CD4-positive, alpha-beta T cell treated with Interleukin-6 at 100 ng/mL for 8 hours (primary cell): ENCODE data around the gene SERPINB7.

ENCODE experiments used
- DNase-seq: peaks from one replicate; pipeline ENCODE4 v3.0.0-alpha.2; 2020; ENCODE audit warnings: mixed read lengths, low spot score

SERPINB7 gene

GRCh38 chr18:63788447-63789096, 13.4 kb downstream of the SERPINB7 start:
- peak; percentile 10 for DNase-seq

DNA sequence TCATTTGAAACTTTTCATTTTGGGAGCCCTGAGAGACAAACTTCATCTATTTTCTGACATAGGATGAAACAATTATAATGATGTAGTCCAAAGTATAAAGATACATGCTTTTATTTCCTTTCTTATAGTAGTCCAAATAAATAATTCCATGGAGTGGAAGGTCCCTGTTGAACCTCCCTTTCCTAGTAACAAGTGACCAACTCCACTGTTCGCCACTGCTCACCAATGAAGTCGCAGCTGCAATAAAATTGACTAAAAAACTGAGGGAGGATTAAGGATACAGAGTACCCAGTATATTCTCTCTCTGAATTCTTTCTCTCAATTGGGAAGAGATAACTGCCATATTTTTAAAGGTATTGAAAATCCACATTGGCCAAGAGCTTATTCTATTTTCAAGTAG, 14.1 kb downstream of the SERPINB7 start:
- no peak for DNase-seq

DNA sequence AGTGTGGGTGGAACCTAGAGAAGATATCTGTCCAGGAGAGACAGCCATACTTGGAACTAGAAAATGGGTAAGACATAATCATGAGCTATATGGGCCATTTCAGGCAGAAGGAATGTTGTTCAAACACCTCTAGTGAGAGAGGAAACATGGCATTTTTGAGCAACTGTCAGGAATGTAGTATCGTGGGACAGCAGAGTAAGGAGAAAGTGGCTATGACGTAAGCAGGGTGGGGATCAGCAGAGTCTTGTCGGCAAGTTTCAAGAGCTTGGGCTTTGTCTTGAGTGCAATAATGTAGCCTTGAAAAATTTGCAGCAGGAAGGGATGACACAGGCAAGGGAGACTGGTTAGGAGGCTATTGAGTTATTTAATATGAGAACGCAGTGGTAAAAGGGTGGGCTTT, 20.4 kb downstream of the SERPINB7 start:
- DNase-seq: no peak

GRCh38 chr18:63799189-63799588, 24.0 kb downstream of the SERPINB7 start:
- no peak for DNase-seq

- no peak for DNase-seq
These were observed 26.1 kb downstream of the SERPINB7 start for GRCh38 chr18:63801343-63801742.

DNA sequence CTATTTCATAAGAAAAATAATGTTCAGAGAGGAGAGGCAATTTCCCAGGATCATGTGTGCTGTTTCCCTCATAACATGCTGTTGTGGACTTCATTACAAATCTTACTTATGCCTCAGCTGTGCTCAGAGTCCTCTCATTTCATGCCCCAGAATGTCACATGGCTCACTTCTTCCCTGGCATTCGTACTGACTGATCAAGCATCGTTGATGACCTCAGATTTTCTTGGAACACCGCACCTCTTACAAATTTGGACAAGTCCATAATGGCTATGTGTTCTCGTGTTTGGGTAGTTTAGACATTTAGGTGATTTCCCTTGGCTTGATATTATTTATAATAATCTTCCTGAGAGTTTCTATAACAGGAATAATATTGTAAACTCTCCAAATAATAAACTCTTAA, 32.9 kb downstream of the SERPINB7 start:
- DNase-seq: no peak

- DNase-seq: no peak
These were observed 42.3 kb downstream of the SERPINB7 start for GRCh38 chr18:63817441-63818051.

DNA sequence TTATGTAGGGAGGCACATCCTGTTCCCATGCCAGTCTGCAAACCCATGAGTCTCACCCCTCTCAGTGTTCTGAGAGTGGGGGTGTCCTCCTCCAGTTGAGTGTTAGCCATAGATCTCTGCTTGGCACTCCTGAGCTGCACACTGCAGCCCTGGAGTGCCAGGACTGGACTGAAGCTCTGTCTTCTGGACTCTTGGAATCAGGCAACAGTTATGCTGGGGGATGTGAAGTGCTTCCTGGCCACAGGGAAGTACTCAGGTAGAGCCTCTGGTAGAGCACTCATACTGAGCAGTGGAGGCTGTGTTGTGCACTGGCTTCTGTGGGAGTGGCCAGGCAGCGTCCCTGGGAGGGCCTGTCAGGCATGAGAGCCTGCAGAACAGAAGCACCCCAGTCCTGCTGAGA, 43.0 kb downstream of the SERPINB7 start:
- DNase-seq: no peak

DNA sequence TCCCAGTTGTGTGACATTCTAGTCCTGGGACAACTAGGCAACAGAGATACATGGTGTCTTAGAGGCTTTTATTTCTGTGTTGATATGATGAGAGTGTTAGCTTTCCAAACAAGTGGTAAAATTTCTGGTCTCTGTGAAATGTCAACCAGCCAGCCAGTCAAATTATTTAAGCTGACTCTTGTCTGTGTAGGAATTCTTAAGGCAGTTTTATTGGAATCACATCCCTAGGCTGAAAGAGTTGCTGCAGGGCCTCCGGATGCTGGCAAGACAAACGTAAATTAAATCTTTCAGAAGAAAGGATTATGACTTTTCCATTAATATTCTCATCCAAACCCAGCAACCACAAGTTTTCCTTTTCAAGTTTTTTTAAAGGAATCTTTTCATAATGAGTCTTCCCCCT, 44.6 kb downstream of the SERPINB7 start:
- no peak for DNase-seq

GRCh38 chr18:63820694-63821093, 45.5 kb downstream of the SERPINB7 start:
- DNase-seq: no peak

DNA sequence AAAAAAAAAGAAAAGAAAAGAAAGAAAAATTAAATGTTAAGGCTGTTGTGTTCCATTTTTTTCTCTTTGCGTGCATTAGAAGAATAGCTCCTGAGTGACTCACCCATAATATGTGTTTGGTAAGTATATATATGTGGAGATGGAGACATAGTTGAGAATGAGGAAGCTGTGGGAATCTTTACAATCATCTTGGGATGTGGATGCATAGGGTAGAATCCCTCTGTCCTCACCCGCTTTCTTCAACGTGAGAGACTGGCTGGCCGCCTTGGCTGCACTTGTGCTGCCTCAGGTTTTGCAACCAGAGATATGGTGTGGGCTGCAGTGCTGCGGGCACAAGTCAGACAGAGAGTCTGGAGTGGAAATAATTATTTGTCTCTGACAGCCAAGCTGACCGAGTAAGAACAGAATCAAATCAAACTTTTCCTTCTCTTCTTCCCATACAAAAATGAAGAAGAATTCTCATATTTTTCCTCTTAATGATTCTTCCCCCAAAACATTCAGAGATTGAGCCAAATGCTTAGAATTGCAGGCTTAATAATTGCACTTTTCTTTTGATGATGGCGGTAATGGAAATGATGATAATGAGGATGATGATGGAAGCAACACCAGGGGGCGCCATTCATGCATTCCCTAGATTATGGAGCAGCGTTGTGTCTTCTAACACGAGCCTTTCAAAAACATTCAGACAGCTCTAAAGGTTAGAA, 48.5 kb downstream of the SERPINB7 start:
- DNase-seq: no peak

DNA sequence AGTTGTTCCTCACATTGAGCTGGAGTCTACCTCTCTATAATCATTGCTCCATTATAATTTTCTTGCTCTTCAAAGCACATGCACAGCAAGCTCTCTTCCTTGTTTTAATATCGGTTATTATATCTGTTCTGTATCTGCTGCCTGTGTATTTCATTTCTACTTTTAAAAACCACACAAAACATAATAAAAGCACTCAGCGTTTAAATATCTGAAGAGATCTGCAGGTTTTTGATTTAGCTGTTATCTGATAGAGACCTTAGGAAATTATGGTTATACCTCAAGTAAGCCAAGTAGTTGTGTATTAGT, 49.0 kb downstream of the SERPINB7 start:
- DNase-seq: no peak

- DNase-seq: no peak
These were observed 52.9 kb downstream of the SERPINB7 start for GRCh38 chr18:63828120-63828519.

GRCh38 chr18:63828656-63829055, 53.4 kb downstream of the SERPINB7 start:
- DNase-seq: no peak

GRCh38 chr18:63829886-63830285, 54.7 kb downstream of the SERPINB7 start:
- DNase-seq: no peak

DNA sequence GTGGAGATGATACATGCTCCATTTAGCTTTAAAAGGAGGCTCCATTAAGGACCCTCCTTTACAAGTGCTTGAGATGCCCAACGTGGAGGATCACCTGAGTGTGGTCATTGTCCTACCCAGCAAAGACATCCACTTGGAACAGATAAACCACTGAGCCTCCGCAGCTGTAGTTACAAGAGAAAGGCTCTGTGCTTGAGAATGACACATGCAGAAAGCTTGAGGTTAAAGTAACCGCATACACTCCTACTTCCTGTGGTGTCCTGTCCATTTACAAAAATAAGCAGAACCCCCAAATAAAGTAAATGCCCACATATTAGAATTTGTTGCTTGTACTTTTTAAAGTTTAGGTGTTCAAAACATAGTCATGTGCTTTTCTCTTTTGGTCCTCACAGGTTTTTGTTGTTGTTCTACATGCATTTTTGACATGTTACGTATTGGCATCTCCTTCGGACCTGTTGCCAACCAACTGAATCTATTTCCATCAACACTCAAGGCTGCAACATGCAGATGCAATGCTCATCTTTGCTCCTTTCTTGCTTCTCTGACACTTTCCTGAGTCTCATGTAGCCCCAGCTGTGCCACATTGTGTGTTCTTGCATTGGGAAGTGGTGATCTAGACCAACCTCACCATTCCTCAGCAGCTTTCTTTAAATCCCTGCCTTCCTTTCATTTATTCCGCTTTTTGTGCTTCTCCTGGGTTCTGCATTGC, 56.0 kb downstream of the SERPINB7 start:
- DNase-seq: no peak

DNA sequence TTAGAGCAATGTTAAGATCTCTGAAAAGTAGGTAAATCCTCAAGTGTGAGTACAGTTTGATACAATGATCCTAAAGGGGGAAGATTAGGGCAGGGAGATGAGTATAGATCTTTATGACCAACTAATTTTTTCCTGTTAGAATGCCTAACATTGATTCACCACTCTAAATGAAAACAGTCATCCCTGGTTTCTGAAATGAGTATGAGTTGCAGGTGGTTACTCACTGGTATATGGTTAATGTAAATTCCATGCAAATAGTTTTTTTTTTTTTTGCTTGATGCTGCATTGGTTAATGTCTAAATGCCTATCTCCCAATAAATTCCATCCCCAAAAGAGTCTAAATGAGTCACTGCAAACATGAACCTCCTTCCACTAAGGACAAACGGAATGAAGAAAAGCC, 57.3 kb downstream of the SERPINB7 start:
- DNase-seq: no peak

GRCh38 chr18:63834471-63835113, 59.4 kb downstream of the SERPINB7 start:
- no peak for DNase-seq

DNA sequence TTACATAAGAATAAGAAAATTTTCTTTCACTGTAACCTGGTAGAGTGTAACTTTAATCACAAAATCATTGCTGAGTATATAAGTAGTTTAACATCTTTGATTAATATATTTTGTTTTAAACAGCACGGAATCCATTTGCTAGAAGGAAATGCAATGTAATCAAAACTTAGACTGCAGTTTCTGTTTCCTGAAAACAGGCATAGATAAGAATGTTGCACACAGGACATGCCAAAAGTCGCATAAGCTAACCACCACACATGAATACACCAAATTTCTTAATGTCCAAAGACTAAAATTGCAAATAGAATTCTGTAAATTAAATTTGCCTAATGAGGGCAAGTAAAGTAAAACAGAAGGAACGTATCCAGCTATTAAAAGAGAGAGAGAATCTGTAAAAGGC, 61.2 kb downstream of the SERPINB7 start:
- no peak for DNase-seq

- DNase-seq: no peak
These were observed 62.4 kb downstream of the SERPINB7 start for GRCh38 chr18:63837590-63837989.

GRCh38 chr18:63843008-63843407, 67.8 kb downstream of the SERPINB7 start:
- no peak for DNase-seq

DNA sequence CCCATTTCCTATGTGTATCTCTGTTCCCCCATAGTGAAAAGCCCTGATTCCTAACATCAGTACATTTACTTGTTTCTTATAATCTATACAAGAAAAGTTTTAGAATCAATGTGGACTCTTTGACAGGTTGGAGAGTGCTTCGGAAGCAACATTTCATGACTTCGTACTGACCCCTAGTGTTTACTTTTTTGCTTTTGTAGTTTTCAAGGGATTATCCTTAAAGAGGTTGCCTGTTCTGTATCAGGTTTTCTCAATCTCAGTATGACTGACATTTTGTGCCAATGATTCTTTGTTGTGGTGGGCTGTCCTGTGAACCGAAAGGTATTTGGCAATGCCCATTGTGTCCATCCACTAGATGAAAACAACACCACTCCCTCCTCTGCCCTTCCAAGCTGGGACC, 69.0 kb downstream of the SERPINB7 start:
- DNase-seq: no peak

DNA sequence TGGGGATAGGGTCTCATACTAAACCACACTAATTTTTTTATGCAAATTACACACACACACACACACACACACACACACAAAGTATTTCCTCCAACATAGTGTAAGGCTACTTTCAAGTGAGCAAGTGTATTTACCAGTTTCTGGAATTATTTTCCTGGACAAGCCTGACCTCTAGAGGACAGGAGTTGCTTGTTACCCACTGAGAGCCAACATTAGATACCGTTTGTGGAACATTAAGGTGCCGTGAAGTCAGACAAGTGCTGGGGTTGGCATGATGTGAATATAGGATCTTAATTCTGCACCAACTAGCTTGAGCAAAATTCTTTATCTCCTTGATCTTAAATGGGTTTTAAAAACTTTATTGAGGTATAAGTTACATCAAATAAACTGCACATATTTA, 72.9 kb downstream of the SERPINB7 start:
- DNase-seq: no peak
